Hepatocyte (in vitro differentiated cells): ENCODE measurements around the gene CACNA1B. TPM values are rescaled to one million over a fixed set of nuclear protein-coding genes. Genes with fewer than 3 reads are reported as not detected.

Experiments
- DNase-seq: peaks from one replicate; pipeline ENCODE4 v3.0.0-alpha.2; 2016; ENCODE audit warnings: low spot score
- H2AFZ ChIP-seq: fragments of 200-600 bp; sonication (generic); 2 replicates; pipeline ENCODE4 v1.6.0; 2016; ENCODE audit warnings: antibody characterized with exemption, mild to moderate bottlenecking
- H3K27ac ChIP-seq: fragments of 200-600 bp; sonication (generic); 2 replicates; pipeline ENCODE4 v1.5.1; 2016; ENCODE audit warnings: mild to moderate bottlenecking
- H3K27me3 ChIP-seq: fragments of 200-600 bp; sonication (generic); 2 replicates; pipeline ENCODE4 v1.6.1; 2016
- H3K36me3 ChIP-seq: fragments of 200-600 bp; sonication (generic); replicated peaks from 2 replicates; pipeline ENCODE4 v1.5.1; 2016; ENCODE audit warnings: low read depth; ENCODE audit not compliant: insufficient read depth
- H3K4me1 ChIP-seq: fragments of 200-600 bp; sonication (generic); 2 replicates; pipeline ENCODE4 v1.5.1; 2016; ENCODE audit warnings: mild to moderate bottlenecking, moderate library complexity; ENCODE audit not compliant: insufficient read depth
- H3K4me2 ChIP-seq: fragments of 200-600 bp; sonication (generic); 2 replicates; pipeline ENCODE4 v1.6.0; 2016
- H3K4me3 ChIP-seq: fragments of 200-600 bp; sonication (generic); 2 replicates; pipeline ENCODE4 v1.5.1; 2016; ENCODE audit warnings: mild to moderate bottlenecking
- H3K79me2 ChIP-seq: fragments of 200-600 bp; sonication (generic); 2 replicates; pipeline ENCODE4 v1.6.0; 2017; ENCODE audit warnings: mild to moderate bottlenecking
- H3K9me2 ChIP-seq: fragments of 200-600 bp; sonication (generic); replicated peaks from 2 replicates; pipeline ENCODE4 v1.6.0; 2017; ENCODE audit warnings: mild to moderate bottlenecking; ENCODE audit not compliant: insufficient read depth
- H3K9me3 ChIP-seq: fragments of 200-600 bp; sonication (generic); 2 replicates; pipeline ENCODE4 v1.5.1; 2016; ENCODE audit warnings: low read depth, mild to moderate bottlenecking
- H4K20me1 ChIP-seq: fragments of 200-600 bp; sonication (generic); 2 replicates; pipeline ENCODE4 v1.6.0; 2016; ENCODE audit warnings: mild to moderate bottlenecking; ENCODE audit not compliant: insufficient read depth, poor library complexity, severe bottlenecking
- CTCF ChIP-seq: fragments of 200-600 bp; sonication (generic); IDR thresholded peaks from 2 replicates; pipeline ENCODE4 v1.5.1; 2016; ENCODE audit warnings: antibody characterized with exemption, mild to moderate bottlenecking; ENCODE audit not compliant: poor library complexity
- EZH2 ChIP-seq: fragments of 200-600 bp; sonication (generic); IDR thresholded peaks from 2 replicates; pipeline ENCODE4 v1.6.1; 2016; ENCODE audit warnings: antibody characterized with exemption, mild to moderate bottlenecking, borderline replicate concordance
- EZH2phosphoT487 ChIP-seq: fragments of 200-600 bp; sonication (generic); IDR thresholded peaks from one replicate; pipeline ENCODE4 v1.6.1; 2018; ENCODE audit warnings: antibody characterized with exemption, mild to moderate bottlenecking, low read depth, moderate library complexity; ENCODE audit not compliant: unreplicated experiment, severe bottlenecking
- whole genome bisulfite sequencing: methylation state at CpG from one replicate; pipeline ENCODE4 v1.1.6; 2016; ENCODE audit warnings: low lambda C conversion rate; ENCODE audit errors: missing lambda C conversion rate; 5-methylcytosine and 5-hydroxymethylcytosine counted together
- polyA plus RNA-seq: library from polyadenylated mRNA; unstranded; fragments of >200 nt; fragmentation: Nextera tagmentation; extraction: Ambion mirVana; gene quantifications from 2 replicates; pipeline ENCODE4 v1.2.1, GENCODE V29; 2016
- total RNA-seq: library from RNA; depleted of rRNA; stranded (reverse); fragments of >200 nt; gene quantifications from 2 replicates; pipeline ENCODE4 v1.2.3, GENCODE V29; 2014

CACNA1B gene
- total and polyA plus RNA-seq, 2 experiments from 2014 or later = 0.30 to 0.39 TPM

- H3K27me3 ChIP-seq = no peaks in the 10 kb centered on the region
- no peak overlapping the region for H3K27ac ChIP-seq
- TF ChIP-seq EZH2 (no peak), EZH2phosphoT487 (no peak), CTCF (no peak)
- H3K9me3 ChIP-seq = no peaks in the 10 kb centered on the region
- H3K79me2 ChIP-seq = no peaks in the 10 kb centered on the region
- no peaks in the 10 kb centered on the region for H3K36me3 ChIP-seq
- WGBS = 96% methylated on average over 21 of the region's 22 CpGs
- DNase-seq = no peak
- H3K9me2 ChIP-seq = no peaks in the 10 kb centered on the region
- no peaks in the 10 kb centered on the region for H4K20me1 ChIP-seq
- H3K4me2 ChIP-seq = no peak overlapping the region
- H3K4me1 ChIP-seq = no peaks in the 10 kb centered on the region
- H3K4me3 ChIP-seq = no peak overlapping the region
- no peak overlapping the region for H2AFZ ChIP-seq
These were observed 221.6 kb downstream of the CACNA1B start for GRCh38 chr9:138098908-138099791.

DNA sequence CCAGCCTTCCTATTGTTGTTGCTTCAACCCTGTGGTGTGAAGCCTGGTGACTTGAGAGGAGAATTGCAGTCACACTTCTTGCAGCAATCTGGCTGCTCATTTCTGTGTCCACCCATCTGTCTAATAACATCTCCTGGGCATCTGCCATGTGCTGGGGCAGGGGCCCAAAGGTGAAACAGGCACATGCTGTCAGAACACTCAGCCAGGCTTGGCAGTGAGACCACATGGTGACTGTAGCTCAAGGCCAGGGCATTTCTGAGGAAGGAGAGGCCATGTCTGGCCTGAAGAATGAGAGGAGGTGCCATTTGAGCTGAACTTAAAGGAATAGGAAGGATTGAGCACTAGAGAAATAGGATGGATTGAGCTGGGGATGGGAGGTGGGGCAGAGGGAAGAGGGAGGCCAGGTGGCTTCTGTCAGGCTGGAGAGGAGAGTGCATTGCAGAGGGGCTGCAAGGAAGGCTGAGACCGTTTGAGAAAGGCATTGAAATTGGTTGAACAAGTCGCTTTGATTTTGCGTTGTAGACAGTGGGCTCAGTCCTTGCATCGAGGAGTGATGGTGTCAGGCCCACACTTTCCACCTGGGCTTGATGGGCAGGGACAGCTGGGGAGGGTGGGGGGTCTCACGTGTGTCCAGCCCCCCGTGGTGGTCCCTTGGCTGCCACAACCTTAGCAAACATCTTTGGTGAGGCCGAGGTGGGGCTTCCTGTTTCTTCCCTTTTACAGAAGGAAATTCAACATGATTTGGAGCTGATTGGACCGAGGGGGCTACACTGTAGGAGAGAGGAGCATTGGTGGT, 222.4 kb downstream of the CACNA1B start:
- Histone ChIP-seq H4K20me1 (no peaks in the 10 kb centered on the region), H3K9me2 (no peaks in the 10 kb centered on the region), H3K4me3 (no peak overlapping the region), H3K27me3 (no peaks in the 10 kb centered on the region), H3K4me1 (no peaks in the 10 kb centered on the region), H3K9me3 (no peaks in the 10 kb centered on the region), H2AFZ (no peak overlapping the region), H3K4me2 (no peak overlapping the region), H3K36me3 (no peaks in the 10 kb centered on the region), H3K27ac (no peak overlapping the region), H3K79me2 (no peaks in the 10 kb centered on the region)
- DNase-seq = no peak
- WGBS = 82% methylated on average over 8 of the region's 8 CpGs
- TF ChIP-seq CTCF (no peak), EZH2phosphoT487 (no peak), EZH2 (no peak)

- Histone ChIP-seq H3K4me1 (no peaks in the 10 kb centered on the region), H3K36me3 (no peaks in the 10 kb centered on the region), H3K4me3 (no peak overlapping the region), H3K9me2 (no peaks in the 10 kb centered on the region), H2AFZ (no peak overlapping the region), H3K4me2 (no peak overlapping the region), H3K27ac (no peak overlapping the region), H3K9me3 (no peaks in the 10 kb centered on the region), H3K79me2 (no peaks in the 10 kb centered on the region), H3K27me3 (no peaks in the 10 kb centered on the region), H4K20me1 (no peaks in the 10 kb centered on the region)
- DNase-seq = no peak
- no peak for TF ChIP-seq EZH2
- no peak for TF ChIP-seq EZH2phosphoT487
- TF ChIP-seq CTCF = no peak
- 92% methylated on average over 30 of the region's 30 CpGs for WGBS
These were observed 223.2 kb downstream of the CACNA1B start for GRCh38 chr9:138100711-138101350.
